Heart left ventricle (tissue), 16 donors: Measurements from ENCODE around the gene AGA. TPM values are rescaled to one million over a fixed set of nuclear protein-coding genes. Genes with fewer than 3 reads are reported as not detected.
A peak's percentile ranks its signal among the peaks of the same experiment; 100 is the strongest.

ENCODE experiments used
- ATAC-seq, 4 donors: fragments of 200-7000 bp; cut with Tn5 transposase; one replicate each; pipeline ENCODE4 v1.9.1; 2020 to 2022; ENCODE audit warnings: moderate library complexity in 4 of 4, mild to moderate bottlenecking in 3 of 4, moderate number of reproducible peaks in 1 of 4
- DNase-seq, 5 donors: peaks; one replicate each; pipeline ENCODE4 v3.0.0-alpha.2; 2020
- H3K27ac ChIP-seq, 12 donors: fragments of 200-600 bp; sonication (generic) in 4 of 12; one replicate each; pipeline versions ENCODE4 v1.5.0 to v1.8.0; 2016 to 2022; ENCODE audit warnings: mild to moderate bottlenecking in 2 of 12
- H3K27me3 ChIP-seq, 9 donors: fragments of 200-600 bp; sonication (generic) in 2 of 9; one replicate each; pipeline versions ENCODE4 v1.5.1 to v1.8.0; 2016 to 2022; ENCODE audit warnings: mild to moderate bottlenecking in 3 of 9
- H3K36me3 ChIP-seq, 9 donors: fragments of 200-600 bp; sonication (generic) in 2 of 9; one replicate each; pipeline versions ENCODE4 v1.5.0 to v1.8.0; 2018 to 2022; ENCODE audit warnings: mild to moderate bottlenecking in 2 of 9
- H3K4me1 ChIP-seq, 12 donors: fragments of 200-600 bp; sonication (generic) in 4 of 12; one replicate each; pipeline versions ENCODE4 v1.5.0 to v1.8.0; 2016 to 2022; ENCODE audit warnings: mild to moderate bottlenecking in 3 of 12
- H3K4me3 ChIP-seq, 12 donors: fragments of 200-600 bp; sonication (generic) in 4 of 12; one replicate each; pipeline versions ENCODE4 v1.5.0 to v1.8.0; 2017 to 2022; ENCODE audit warnings: mild to moderate bottlenecking in 9 of 12, moderate library complexity in 4 of 12
- H3K9me3 ChIP-seq, 12 donors: fragments of 200-600 bp; sonication (generic) in 4 of 12; one replicate each; pipeline versions ENCODE4 v1.5.0 to v1.8.0; 2016 to 2022; ENCODE audit warnings: mild to moderate bottlenecking in 1 of 12
- POLR2A ChIP-seq, 2 donors: fragments of 450-650 bp; IDR thresholded peaks; one replicate each; pipeline ENCODE4 v1.6.1; 2017; ENCODE audit warnings: antibody characterized with exemption in 2 of 2, mild to moderate bottlenecking in 2 of 2, moderate library complexity in 2 of 2
- WGBS, 4 donors: extraction: QIAGEN DNeasy Blood & Tissue Kit in 2 of 4; methylation state at CpG; one replicate each; pipeline versions ENCODE4 v1.1.5 to v1.1.7; 2013 to 2018; 5-methylcytosine and 5-hydroxymethylcytosine counted together
- intact Hi-C, 10 donors: fragments of 100-400 bp; cut with DNase I; formaldehyde crosslinking; loops; one replicate each; pipeline versions ENCODE4 v1.11.1 to v1.14.2; 2022
- polyA plus RNA-seq, 2 donors: library from polyadenylated mRNA; stranded (reverse); fragments of 200-250 nt; gene quantifications; one replicate each; pipeline ENCODE4 v1.2.3, GENCODE V29; 2013
- total RNA-seq, 9 donors: library from RNA; depleted of rRNA in 2 of 9; stranded (reverse); fragments of >200 nt in 2 of 9; fragmentation: NEBNext Ultra II Directional in 3 of 9; extraction: Animal tissue kit (Norgen Biotek cat#: 25700) in 3 of 9; gene quantifications; one replicate each; pipeline versions ENCODE4 v1.1.0 to v1.2.4, GENCODE V29; 2016 to 2023
- TF ChIP-seq, protein P1 (sequence below), 12 donors: fragments of 200-600 bp; sonication (generic) in 4 of 12; IDR thresholded peaks; one replicate each; pipeline versions ENCODE4 v1.5.0 to v1.8.0; 2018 to 2022; ENCODE audit warnings: antibody characterized with exemption in 12 of 12, mild to moderate bottlenecking in 5 of 12
- donor health status: ischemic (EF 13 %, LVEDD 7.1; RV severe dilation, severe dysfunction).
- donor health status: healthy with polysubstance abuse.
- donor health status: DM: no; HTN: yes; CAD: no.
- donor health status: DM: no; HTN: no; CAD: no.
- donor health status: ischemic (EF 25% LVEDD 6.9; RV normal size, moderate dysfunction).
- donor health status: ischemic (EF 25% LVEDD 5.7; RV mildly dilated, moderate dysfunction).
- donor health status: healthy.
- donor health status: DM: yes; HTN: yes; CAD: no.
- donor health status: ischemic (EF 35%, LVEDD 5.7; RV mildly dilated, moderate dysfunction).
- donor health status: nonischemic (EF 11% LVEDD 7.7; RV severe dilation, severe dysfunction).
- donor health status: DM: yes; HTN: yes; CAD: no.
- donor health status: PGD.
- donor health status: ischemic (EF 29% LVEDD 5.4; RV normal size, mild dysfunction).
- donor health status: nonischemic (EF 23%, LVEDD 6.1; RV moderate dilation, normal function).

Gene AGA
- total and polyA plus RNA-seq, 11 donors = 3.8 to 13.4 (median 8.0) TPM

DNA sequence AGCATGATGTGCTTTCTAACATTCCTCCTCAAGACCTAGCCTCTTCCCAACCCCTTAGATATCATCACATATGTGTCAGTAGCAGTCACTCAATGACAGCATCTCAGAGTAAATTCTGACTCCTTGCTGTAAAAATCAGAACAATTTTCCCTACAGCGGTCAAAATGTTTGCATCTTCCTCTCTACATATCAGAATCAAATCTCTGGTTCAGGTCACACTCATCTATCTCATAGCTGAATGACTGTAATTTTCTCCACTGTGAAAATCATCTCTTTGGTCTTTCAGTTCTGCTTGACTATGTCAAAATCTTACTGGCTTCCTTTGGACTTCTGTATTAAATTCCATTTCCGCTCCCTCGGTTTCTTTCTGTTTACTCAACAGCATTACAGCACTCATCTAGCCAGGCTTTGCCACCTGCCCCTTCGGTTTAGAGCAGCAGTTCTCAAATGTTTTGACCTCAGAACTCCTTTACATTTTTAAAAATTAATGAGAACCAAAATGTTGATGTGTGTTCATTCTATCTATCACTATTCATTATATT is 57.3 kb downstream of the AGA start:
- 71 to 81% (median 76%) methylated on average over 4 of the region's 4 CpGs for WGBS, 4 donors
- DNase-seq = no peak
- intact Hi-C loops = no loop called here

DNA sequence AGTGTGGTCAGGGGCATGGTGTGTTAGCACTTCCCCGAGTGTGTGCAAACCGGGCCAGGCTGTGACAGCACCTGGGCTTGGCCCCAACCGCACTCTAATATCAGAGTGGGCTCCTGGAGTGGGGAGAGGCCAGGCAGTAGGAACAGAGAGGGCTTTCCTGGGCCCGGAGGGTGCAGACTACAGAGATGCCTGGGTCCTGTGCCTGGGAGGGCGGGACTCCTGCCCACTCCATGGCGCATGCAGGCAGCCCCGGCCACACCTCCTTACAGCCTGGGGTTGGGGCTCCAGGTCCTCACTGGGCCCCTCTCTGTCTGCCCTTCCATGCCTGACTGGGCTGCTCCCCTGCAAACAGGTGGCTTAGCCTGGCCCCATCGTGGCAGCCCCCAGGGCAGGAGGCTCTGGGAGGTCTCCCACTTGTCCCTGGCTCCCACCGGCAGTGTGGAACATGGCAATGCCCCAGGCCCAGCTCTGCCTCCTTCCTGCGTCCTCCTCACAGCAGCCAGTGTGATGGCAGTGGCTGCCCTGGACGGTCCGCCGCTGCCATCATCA is 60.4 kb downstream of the AGA start:
- no peaks in the 10 kb centered on the region for H3K9me3 ChIP-seq
- WGBS, 4 donors = 92 to 95% (median 94%) methylated on average over 10 to 13 of the region's 13 CpGs
- no peak overlapping the region for H3K4me3 ChIP-seq
- no peaks in the 10 kb centered on the region for H3K27me3 ChIP-seq
- peaks cover 0 to 3% (median 0%) of the 10 kb centered on the region in 12 donors for H3K4me1 ChIP-seq
- TF ChIP-seq POLR2A (IDR thresholded peaks at IDR 0.05) = no peak
- TF ChIP-seq, protein P1, sequence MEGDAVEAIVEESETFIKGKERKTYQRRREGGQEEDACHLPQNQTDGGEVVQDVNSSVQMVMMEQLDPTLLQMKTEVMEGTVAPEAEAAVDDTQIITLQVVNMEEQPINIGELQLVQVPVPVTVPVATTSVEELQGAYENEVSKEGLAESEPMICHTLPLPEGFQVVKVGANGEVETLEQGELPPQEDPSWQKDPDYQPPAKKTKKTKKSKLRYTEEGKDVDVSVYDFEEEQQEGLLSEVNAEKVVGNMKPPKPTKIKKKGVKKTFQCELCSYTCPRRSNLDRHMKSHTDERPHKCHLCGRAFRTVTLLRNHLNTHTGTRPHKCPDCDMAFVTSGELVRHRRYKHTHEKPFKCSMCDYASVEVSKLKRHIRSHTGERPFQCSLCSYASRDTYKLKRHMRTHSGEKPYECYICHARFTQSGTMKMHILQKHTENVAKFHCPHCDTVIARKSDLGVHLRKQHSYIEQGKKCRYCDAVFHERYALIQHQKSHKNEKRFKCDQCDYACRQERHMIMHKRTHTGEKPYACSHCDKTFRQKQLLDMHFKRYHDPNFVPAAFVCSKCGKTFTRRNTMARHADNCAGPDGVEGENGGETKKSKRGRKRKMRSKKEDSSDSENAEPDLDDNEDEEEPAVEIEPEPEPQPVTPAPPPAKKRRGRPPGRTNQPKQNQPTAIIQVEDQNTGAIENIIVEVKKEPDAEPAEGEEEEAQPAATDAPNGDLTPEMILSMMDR (IDR thresholded peaks at IDR 0.05) = no peak
- H3K36me3 ChIP-seq = no peaks in the 10 kb centered on the region
- DNase-seq (peak in 1 of 5 donors; percentile 58), ATAC-seq (no peak)
- H3K27ac ChIP-seq = no peak overlapping the region
- intact Hi-C loops = no loop called here

More for the DNA sequence above, 57.3 kb downstream of the AGA start:
- Histone ChIP-seq H3K4me1 (peaks cover 0 to 3% (median 0%) of the 10 kb centered on the region in 12 donors), H3K27ac (no peak overlapping the region), H3K9me3 (no peaks in the 10 kb centered on the region), H3K4me3 (no peak overlapping the region), H3K36me3 (no peaks in the 10 kb centered on the region), H3K27me3 (no peaks in the 10 kb centered on the region)
- TF ChIP-seq, protein P1 (IDR thresholded peaks at IDR 0.05) = no peak
- TF ChIP-seq POLR2A (IDR thresholded peaks at IDR 0.05) = no peak
- no peak for ATAC-seq

Other genes with a start within 250 kb of the AGA start
- gene NEIL3, start 132.6 kb downstream of the AGA start, total RNA-seq = 1 to 10 TPM in 1 of 9 donors, under 1 TPM in 3, not detected in 5; 0.09 to 1.7 (median 0.19) TPM
- gene NEIL3, start 132.6 kb downstream of the AGA start, polyA plus RNA-seq = under 1 TPM in 1 of 2 donors, not detected in 1; 0.04 TPM